H1 (cell line): ENCODE results near the gene NR2C2AP. TPM values are rescaled to one million over a fixed set of nuclear protein-coding genes. Genes with fewer than 3 reads are reported as not detected.

ENCODE experiments used
- CTCF ChIA-PET: fragments of 300-600 bp; sonication (Branson Sonifier 250); formaldehyde crosslinking; loops from one replicate; lab custom pipeline; 2021; ENCODE audit not compliant: partially characterized antibody; lab: Charles Lee
- POLR2A ChIA-PET: fragments of 300-600 bp; sonication (Branson Sonifier 250); formaldehyde crosslinking; loops from one replicate; lab custom pipeline; 2021; ENCODE audit warnings: inconsistent platforms; ENCODE audit not compliant: partially characterized antibody; lab: Charles Lee
- DNase-seq, 2 experiments: peaks; one replicate each; pipeline versions ENCODE4 v3.0.0 to v3.0.0-alpha.2; 2010 to 2022; ENCODE audit warnings: low spot score in 2 of 2, low read depth in 1 of 2, mixed read lengths in 1 of 2
- FAIRE-seq: peaks from 2 replicates; lab custom pipeline; 2011; peaks lifted over from hg19 to GRCh38; lab: Jason Lieb, UNC
- H2AFZ ChIP-seq: 2 replicates; pipeline ENCODE4 v1.8.1; 2012; ENCODE audit warnings: low read length, inconsistent platforms
- H2AK5ac ChIP-seq: 2 replicates; pipeline ENCODE4 v1.6.1; 2013; ENCODE audit warnings: low read depth, low read length
- H2BK120ac ChIP-seq: replicated peaks from 2 replicates; pipeline ENCODE3; 2013; ENCODE audit warnings: low read depth, low read length, inconsistent platforms
- H2BK12ac ChIP-seq: 2 replicates; pipeline ENCODE4 v1.6.1; 2013; ENCODE audit warnings: low read depth, low read length
- H2BK15ac ChIP-seq: 2 replicates; pipeline ENCODE4 v1.6.1; 2013; ENCODE audit warnings: low read length
- H2BK20ac ChIP-seq: 2 replicates; pipeline ENCODE4 v1.6.1; 2013; ENCODE audit warnings: low read length
- H2BK5ac ChIP-seq: 2 replicates; pipeline ENCODE4 v1.6.1; 2013; ENCODE audit warnings: low read depth, low read length
- H3K14ac ChIP-seq: 2 replicates; pipeline ENCODE4 v1.6.1; 2013; ENCODE audit warnings: inconsistent platforms; ENCODE audit not compliant: insufficient read length
- H3K18ac ChIP-seq: 2 replicates; pipeline ENCODE4 v1.6.1; 2013; ENCODE audit warnings: low read length; ENCODE audit errors: extremely low read depth
- H3K23ac ChIP-seq: 2 replicates; pipeline ENCODE4 v1.6.1; 2013; ENCODE audit warnings: inconsistent platforms; ENCODE audit not compliant: insufficient read length
- H3K23me2 ChIP-seq: 2 replicates; pipeline ENCODE4 v1.6.1; 2013; ENCODE audit warnings: low read depth, low read length
- H3K27ac ChIP-seq: 2 replicates; pipeline ENCODE4 v1.6.1; 2011; ENCODE audit warnings: low read depth, low read length, inconsistent platforms
- H3K27me3 ChIP-seq, 4 experiments: replicated peaks in 1 of 4; 1 replicate in 1 of 4; 2 replicates in 3 of 4; pipeline versions ENCODE4 v1.6.1 to v1.8.1; 2011 to 2013; ENCODE audit warnings: low read length in 3 of 4, mild to moderate bottlenecking in 3 of 4, inconsistent platforms in 2 of 4, mixed read lengths in 2 of 4, moderate library complexity in 1 of 4; ENCODE audit not compliant: control insufficient read depth in 3 of 4, insufficient read depth in 3 of 4; ENCODE audit errors: extremely low read depth in 1 of 4
- H3K36me3 ChIP-seq, 4 experiments: 2 replicates each; pipeline versions ENCODE4 v1.6.1 to v1.8.1; 2011 to 2013; ENCODE audit warnings: mild to moderate bottlenecking in 4 of 4, low read length in 3 of 4, moderate library complexity in 2 of 4, control low read depth in 1 of 4, inconsistent platforms in 1 of 4; ENCODE audit not compliant: insufficient read depth in 4 of 4, control insufficient read depth in 2 of 4
- H3K4ac ChIP-seq: replicated peaks from 2 replicates; pipeline ENCODE3; 2013; ENCODE audit warnings: low read length, low read depth, mixed read lengths, inconsistent platforms; ENCODE audit not compliant: insufficient read length
- H3K4me1 ChIP-seq, 4 experiments: replicated peaks in 1 of 4; 1 replicate in 1 of 4; 2 replicates in 3 of 4; pipeline versions ENCODE4 v1.6.1 to v1.8.1; 2011 to 2013; ENCODE audit warnings: low read length in 3 of 4, inconsistent platforms in 2 of 4, mixed read lengths in 1 of 4; ENCODE audit not compliant: insufficient read depth in 4 of 4, control insufficient read depth in 3 of 4
- H3K4me2 ChIP-seq, 2 experiments: 2 replicates each; pipeline versions ENCODE4 v1.6.1 to v1.8.1; 2011 to 2013; ENCODE audit warnings: low read depth in 2 of 2, low read length in 2 of 2, control low read depth in 1 of 2, inconsistent platforms in 1 of 2, mild to moderate bottlenecking in 1 of 2; ENCODE audit not compliant: insufficient read depth in 1 of 2
- H3K4me3 ChIP-seq, 4 experiments: fragments of 200-600, 300-600 bp in 1 of 4; sonication (generic), shearing (Covaris generic), sonication (Bioruptor Twin) in 1 of 4; 2 replicates each; pipeline versions ENCODE4 v1.5.1 to v1.8.1; 2011 to 2016; ENCODE audit warnings: low read length in 4 of 4, low read depth in 3 of 4, control low read depth in 2 of 4, inconsistent platforms in 2 of 4, mild to moderate bottlenecking in 2 of 4, mixed read lengths in 1 of 4, moderate library complexity in 1 of 4; ENCODE audit not compliant: insufficient read depth in 2 of 4; ENCODE audit errors: extremely low read depth in 1 of 4
- H3K56ac ChIP-seq: replicated peaks from 2 replicates; pipeline ENCODE3; 2013; ENCODE audit warnings: low read depth, mild to moderate bottlenecking, mixed read lengths, low read length, inconsistent platforms; ENCODE audit not compliant: insufficient read length
- H3K79me1 ChIP-seq: 2 replicates; pipeline ENCODE4 v1.6.1; 2013; ENCODE audit warnings: low read depth, low read length, control low read depth
- H3K79me2 ChIP-seq, 2 experiments: 2 replicates each; pipeline versions ENCODE4 v1.6.1 to v1.8.1; 2012 to 2013; ENCODE audit warnings: low read length in 2 of 2, mild to moderate bottlenecking in 2 of 2, inconsistent platforms in 1 of 2; ENCODE audit not compliant: insufficient read depth in 2 of 2, control insufficient read depth in 1 of 2
- H3K9ac ChIP-seq, 4 experiments: replicated peaks in 1 of 4; 1 replicate in 1 of 4; 2 replicates in 3 of 4; pipeline versions ENCODE4 v1.6.1 to v1.8.1; 2011 to 2013; ENCODE audit warnings: low read depth in 3 of 4, low read length in 3 of 4, control low read depth in 2 of 4, mild to moderate bottlenecking in 2 of 4, moderate library complexity in 2 of 4, inconsistent platforms in 1 of 4; ENCODE audit errors: extremely low read depth in 1 of 4
- H3K9me3 ChIP-seq, 2 experiments: 2 replicates each; pipeline versions ENCODE4 v1.6.1 to v1.8.1; 2012 to 2013; ENCODE audit warnings: mild to moderate bottlenecking in 2 of 2, moderate library complexity in 2 of 2, control low read depth in 1 of 2, inconsistent platforms in 1 of 2, low read depth in 1 of 2, low read length in 1 of 2, mixed read lengths in 1 of 2; ENCODE audit not compliant: insufficient read depth in 2 of 2
- H4K20me1 ChIP-seq, 2 experiments: replicated peaks in 1 of 2; 2 replicates each; pipeline versions ENCODE3 to v1.8.1; 2011 to 2013; ENCODE audit warnings: inconsistent platforms in 2 of 2, low read length in 2 of 2, mild to moderate bottlenecking in 1 of 2; ENCODE audit not compliant: insufficient read depth in 2 of 2, control insufficient read depth in 1 of 2
- H4K5ac ChIP-seq: 2 replicates; pipeline ENCODE4 v1.6.1; 2013; ENCODE audit warnings: low read length, low read depth, mixed read lengths, inconsistent platforms; ENCODE audit not compliant: insufficient read length
- H4K8ac ChIP-seq: 2 replicates; pipeline ENCODE4 v1.8.0; 2013; ENCODE audit warnings: mild to moderate bottlenecking, moderate library complexity, low read length, inconsistent platforms; ENCODE audit not compliant: insufficient read depth; ENCODE audit errors: extremely low read depth
- H4K91ac ChIP-seq: replicated peaks from 2 replicates; pipeline ENCODE3; 2013; ENCODE audit warnings: low read length, mixed read lengths, inconsistent platforms; ENCODE audit not compliant: insufficient read length
- CBX5 ChIP-seq: fragments of 300-800, 300-1000 bp; sonication (generic); IDR thresholded peaks from 2 replicates; pipeline ENCODE4 v1.7.1; 2016; ENCODE audit warnings: antibody characterized with exemption, low read length, low read depth
- CEBPB ChIP-seq: IDR thresholded peaks from 2 replicates; pipeline ENCODE4 v1.6.1; 2012; ENCODE audit warnings: low read depth, low read length
- GABPA ChIP-seq: IDR thresholded peaks from 2 replicates; pipeline ENCODE4 v1.6.1; 2011; ENCODE audit warnings: mild to moderate bottlenecking, low read length, moderate library complexity, borderline replicate concordance; ENCODE audit not compliant: insufficient read depth
- KDM5A ChIP-seq: fragments of 200-600 bp; IDR thresholded peaks from 2 replicates; pipeline ENCODE4 v1.7.1; 2012; ENCODE audit warnings: mild to moderate bottlenecking, low read length, inconsistent platforms, mixed read lengths
- PHF8 ChIP-seq: fragments of 200-600 bp; sonication (generic); conservative IDR thresholded peaks from 2 replicates; pipeline ENCODE4 v1.7.1; 2012; ENCODE audit warnings: low read depth, mild to moderate bottlenecking, inconsistent platforms, low read length, moderate library complexity
- RFX5 ChIP-seq: IDR thresholded peaks from 2 replicates; pipeline ENCODE4 v1.6.1; 2011; ENCODE audit warnings: low read depth, low read length, improper control_type of control experiment, borderline replicate concordance
- SIX5 ChIP-seq: IDR thresholded peaks from 2 replicates; pipeline ENCODE4 v1.6.1; 2011; ENCODE audit warnings: mild to moderate bottlenecking, low read depth, low read length
- SP4 ChIP-seq: IDR thresholded peaks from 2 replicates; pipeline ENCODE4 v1.6.1; 2012; ENCODE audit warnings: low read length, inconsistent platforms
- SRF ChIP-seq: IDR thresholded peaks from 2 replicates; pipeline ENCODE4 v1.6.1; 2011; ENCODE audit warnings: mild to moderate bottlenecking, low read depth, low read length, moderate library complexity
- TAF1 ChIP-seq: IDR thresholded peaks from 2 replicates; pipeline ENCODE4 v1.6.1; 2011; ENCODE audit warnings: mild to moderate bottlenecking, low read depth, low read length
- TAF7 ChIP-seq: optimal IDR thresholded peaks from 2 replicates; pipeline ENCODE3; 2011; ENCODE audit warnings: low read depth, mild to moderate bottlenecking, inconsistent platforms, low read length, moderate library complexity, borderline replicate concordance
- whole genome bisulfite sequencing, 2 experiments: shearing (Covaris generic) in 1 of 2; methylation state at CpG; one replicate each; pipeline versions ENCODE4 v1.1.6 to v1.1.7; 2013 to 2015; ENCODE audit warnings: low lambda C conversion rate in 2 of 2, mixed read lengths in 2 of 2, inconsistent platforms in 1 of 2, low coverage in 1 of 2, missing lambda C conversion rate in 1 of 2; ENCODE audit not compliant: insufficient replicate concordance in 2 of 2, insufficient coverage in 1 of 2, insufficient read length in 1 of 2; ENCODE audit errors: extremely low coverage in 1 of 2, missing lambda C conversion rate in 1 of 2; 5-methylcytosine and 5-hydroxymethylcytosine counted together
- polyA plus RNA-seq, 7 experiments: library from polyadenylated mRNA; depleted of rRNA in 3 of 7; stranded (reverse) in 5 of 7; unstranded in 2 of 7; fragments of >200 nt in 5 of 7; fragments of 200-250 nt in 2 of 7; gene quantifications; 1 replicate in 5 of 7; 2 replicates in 1 of 7; 4 replicates in 1 of 7; pipeline versions ENCODE4 v1.2.1 to v1.2.3, GENCODE V29; 2011 to 2013; ENCODE audit warnings: missing spikeins in 2 of 7, mixed read lengths in 2 of 7
- total RNA-seq: library from RNA; stranded (reverse); fragmentation: NEBNext Ultra II Directional; extraction: Animal tissue kit (Norgen Biotek cat#: 25700); gene quantifications from 2 replicates; pipeline ENCODE4 v1.2.1, GENCODE V29; 2021

Gene NR2C2AP
- total and polyA plus RNA-seq, 2 of the 8 experiments (the other 6 are each of a cell fraction or from before 2014, with no cell fraction given), result 16.4 to 20.5 TPM

DNA sequence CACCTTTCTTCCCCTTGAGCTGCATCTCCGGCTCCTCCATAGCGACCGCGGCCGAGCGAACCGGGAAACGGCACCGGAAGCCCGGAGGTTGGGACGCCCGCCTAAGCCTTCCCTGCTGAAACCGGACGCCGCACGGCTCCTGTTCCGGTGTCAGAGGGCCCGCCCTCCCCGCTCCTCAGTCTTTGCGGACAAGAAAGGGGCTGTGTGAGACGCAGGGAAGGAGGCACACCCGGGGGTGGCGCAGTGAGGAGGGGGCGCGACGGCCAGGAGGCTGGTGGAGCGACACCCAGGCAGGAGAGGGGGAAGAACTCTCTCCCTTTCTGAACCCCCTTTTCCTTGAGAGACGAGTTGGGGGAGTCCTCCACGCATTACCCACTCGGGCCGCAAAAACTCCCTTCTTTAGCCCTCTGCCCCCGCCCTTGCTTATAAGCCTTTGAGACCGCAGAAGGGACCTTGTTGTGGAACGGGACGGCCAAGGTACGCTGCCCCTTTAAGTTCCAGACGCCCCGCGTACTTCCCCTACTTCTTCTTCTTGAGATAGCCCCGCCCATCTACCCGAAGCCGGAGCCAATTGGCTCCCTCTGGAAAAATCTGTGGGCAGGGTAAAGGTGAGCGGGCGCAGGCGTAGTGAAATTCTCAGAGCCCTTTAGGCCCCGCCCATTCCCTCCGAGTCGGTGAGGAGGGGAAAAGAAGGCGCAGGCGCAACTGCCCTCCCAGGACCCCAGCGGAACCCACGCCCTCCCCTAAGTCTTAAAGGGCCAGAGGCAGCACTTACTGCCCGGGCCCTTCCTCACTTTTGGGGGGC, 10.9 kb downstream of the NR2C2AP start, which contains the start of the genes BORCS8 and RFXANK:
TSS of gene BORCS8 (minus strand) at position 75 of the 805 bp plus-strand sequence. CDS start at position 40, 35 bp downstream.
TSS of gene RFXANK (plus strand) at position 181 of the 805 bp plus-strand sequence. CDS start 1,689 bp downstream, outside the sequence.
- Histone ChIP-seq H3K14ac (no peak within 1 kb of the TSS), H3K79me1 (peaks cover 4% of the 10 kb centered on the region), H4K91ac (peak within 1 kb of the TSS; percentile 91), H4K8ac (peak within 1 kb of the TSS; percentile 82), H4K5ac (peak within 1 kb of the TSS; percentile 80), H3K27ac (peak within 1 kb of the TSS; percentile 91), H3K27me3 (no peaks in the 10 kb centered on the region), H2BK120ac (no peak within 1 kb of the TSS), H3K9ac (peak within 1 kb of the TSS; percentile 51 to 82 (median 74)), H3K56ac (peak within 1 kb of the TSS; percentile 87), H2BK15ac (0 out of 2 replicates have a peak within 1 kb of the TSS, but pooled peaks have one; percentile 72), H3K36me3 (peaks cover 2 to 6% (median 5%) of the 10 kb centered on the region in 4 experiments; a peak in 3 of 8 replicates), H3K4ac (no peak within 1 kb of the TSS), H3K23me2 (peaks cover 3% of the 10 kb centered on the region; the same call in 1 of the 2 replicates), H2BK5ac (peak within 1 kb of the TSS; percentile 96; the same call in 1 of the 2 replicates), H3K18ac (peak within 1 kb of the TSS; percentile 95), H3K4me1 (no peaks in the 10 kb centered on the region), H3K4me2 (peak within 1 kb of the TSS; percentile 57 to 86), H4K20me1 (peaks cover 2 to 9% of the 10 kb centered on the region in 2 experiments), H3K9me3 (no peaks in the 10 kb centered on the region), H2AFZ (peak within 1 kb of the TSS; percentile 86; the same call in 1 of the 2 replicates), H2BK20ac (no peak within 1 kb of the TSS), H2BK12ac (peak within 1 kb of the TSS; percentile 60; the same call in 1 of the 2 replicates), H3K79me2 (peaks cover 0 to 18% of the 10 kb centered on the region in 2 experiments; a peak in 2 of 4 replicates), H2AK5ac (peak within 1 kb of the TSS; percentile 61; the same call in 1 of the 2 replicates), H3K23ac (no peak within 1 kb of the TSS), H3K4me3 (peak within 1 kb of the TSS; percentile 85 to 96 (median 92))
- ChIA-PET CTCF (interaction anchor here (0.8 to 1.7 kb wide), 8 partner anchors 10 to 51 kb away, joined by 3 to 8 read pairs (median 4); partner anchors contain the start of gene NR2C2AP), POLR2A (interaction anchor here (0.8 to 4.5 kb wide), 12 partner anchors 8 to 230 kb away, joined by 3 to 37 read pairs (median 4); partner anchors contain the start of genes GATAD2A and NR2C2AP)
- FAIRE-seq (peak; percentile 77), DNase-seq (peak; percentile 97 to 98)
- WGBS, 2 experiments, result 1% methylated on average over 51 of the region's 53 CpGs; no CpG with 5 or more reads in 1 of the 2 experiments
- peak; percentile 91 for TF ChIP-seq KDM5A
- no peak for TF ChIP-seq CBX5
- TF ChIP-seq GABPA, result peak; percentile 99
- 0 out of 2 replicates have a peak, but pooled peaks have one; percentile 12 for TF ChIP-seq CEBPB
- TF ChIP-seq PHF8, result peak; percentile 44
- TF ChIP-seq SRF, result peak; percentile 61; the same call in 1 of the 2 replicates
- TF ChIP-seq RFX5, result no peak; the same call in 1 of the 2 replicates
- peak; percentile 66; the same call in 1 of the 2 replicates for TF ChIP-seq SP4
- peak; percentile 85 for TF ChIP-seq TAF7
- TF ChIP-seq SIX5, result peak; percentile 44; the same call in 1 of the 2 replicates
- TF ChIP-seq TAF1, result peak; percentile 97
